SIG-M5 (cell line): ENCODE data around the gene C9orf43.

ENCODE experiments used
- DNase-seq: peaks from one replicate; lab custom pipeline; 2025; lab: John Stamatoyannopoulos, UW

The C9orf43 gene

DNA sequence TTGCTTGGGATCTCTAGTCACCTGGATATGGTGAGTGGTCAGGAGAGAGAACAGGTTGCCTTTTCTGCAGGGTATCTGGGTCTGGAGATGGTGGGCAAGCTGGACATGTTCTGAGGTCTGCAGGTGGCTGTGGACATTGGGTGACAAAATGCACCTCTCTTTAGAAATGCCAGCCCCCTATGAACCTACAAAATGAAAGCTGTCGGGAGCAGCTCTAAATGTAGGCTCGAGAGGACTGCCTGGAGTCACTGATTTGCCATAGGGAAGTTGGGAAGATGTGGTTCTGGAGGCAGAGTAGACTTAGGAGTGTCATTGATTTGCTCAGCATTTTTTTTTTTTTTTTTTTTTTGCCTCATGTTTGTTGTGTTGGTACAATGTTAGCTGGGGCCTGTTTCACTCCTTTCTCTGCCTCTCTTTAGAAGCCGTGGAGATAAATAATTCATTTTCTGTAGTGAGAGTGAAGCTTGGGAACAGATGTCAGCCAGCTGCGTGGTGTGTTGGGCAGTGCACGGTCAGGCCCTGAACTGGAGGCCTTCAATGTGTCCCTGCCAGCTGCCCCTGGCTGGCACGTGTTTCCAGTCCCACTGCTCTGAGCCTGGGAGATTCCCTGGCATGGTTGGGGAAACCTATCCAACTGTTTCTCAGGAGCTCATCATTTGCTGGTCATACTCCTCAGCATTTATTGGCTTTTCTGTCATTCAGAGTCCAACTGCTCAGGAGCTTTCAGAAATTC lies 58.3 kb downstream of the C9orf43 start:
- DNase-seq = no peak

DNA sequence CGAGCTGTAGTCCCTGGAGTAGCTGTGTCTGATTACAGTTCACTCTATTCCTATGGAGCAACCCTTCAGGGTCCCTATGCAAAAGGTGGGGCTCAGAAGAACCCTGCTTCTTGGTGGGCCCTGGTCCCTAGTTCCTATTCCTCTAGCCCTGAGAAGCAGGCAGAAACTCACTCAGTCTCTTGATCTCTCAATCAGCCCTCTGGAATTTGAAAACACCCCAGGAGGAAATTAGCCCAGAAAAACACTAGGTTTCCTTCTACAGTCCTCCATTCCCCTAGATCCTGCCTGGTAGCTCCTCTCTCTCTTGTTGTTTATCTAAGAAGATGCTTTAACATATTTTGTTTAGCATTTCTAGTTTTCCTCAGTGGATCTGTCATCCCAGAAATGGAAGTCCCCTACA lies 60.6 kb downstream of the C9orf43 start:
- no peak for DNase-seq

DNA sequence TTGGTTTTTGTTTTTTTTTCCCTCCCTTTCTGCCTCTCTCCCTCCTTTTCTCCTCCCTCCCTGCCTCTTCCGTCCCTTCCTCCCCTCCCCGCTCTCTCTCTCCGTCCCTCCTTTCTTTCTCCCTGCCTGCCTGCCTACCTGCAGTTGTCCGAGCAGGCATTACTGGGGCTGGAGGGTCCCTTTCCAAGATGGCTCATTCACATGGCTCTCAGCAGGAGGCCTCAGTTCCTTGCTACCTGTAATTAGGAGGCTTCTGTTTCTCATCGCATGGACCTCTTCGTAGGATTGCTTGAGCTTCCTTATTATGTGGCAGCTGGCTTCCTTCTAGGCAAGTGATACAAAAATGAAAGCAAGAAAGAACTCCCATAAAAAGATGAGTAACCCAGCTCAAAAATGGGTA lies 61.0 kb downstream of the C9orf43 start:
- DNase-seq = no peak

DNA sequence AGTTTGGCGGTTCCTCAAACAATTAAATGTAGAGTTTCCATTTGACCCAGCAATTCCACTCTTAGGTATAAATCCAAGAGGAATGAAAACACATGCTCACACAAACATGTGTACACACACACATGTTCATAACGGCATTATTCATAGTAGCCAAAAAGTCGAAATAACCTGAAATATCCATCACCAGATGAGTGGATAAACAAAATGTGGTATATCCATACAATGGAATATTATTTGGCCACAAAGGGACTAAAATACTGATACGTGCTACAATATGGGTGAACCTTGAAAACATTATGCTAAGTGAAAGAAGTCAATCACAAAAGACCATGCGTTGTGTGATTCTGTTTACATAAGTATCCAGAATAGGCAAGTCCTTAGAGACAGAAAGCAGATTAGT lies 61.7 kb downstream of the C9orf43 start:
- no peak for DNase-seq

DNA sequence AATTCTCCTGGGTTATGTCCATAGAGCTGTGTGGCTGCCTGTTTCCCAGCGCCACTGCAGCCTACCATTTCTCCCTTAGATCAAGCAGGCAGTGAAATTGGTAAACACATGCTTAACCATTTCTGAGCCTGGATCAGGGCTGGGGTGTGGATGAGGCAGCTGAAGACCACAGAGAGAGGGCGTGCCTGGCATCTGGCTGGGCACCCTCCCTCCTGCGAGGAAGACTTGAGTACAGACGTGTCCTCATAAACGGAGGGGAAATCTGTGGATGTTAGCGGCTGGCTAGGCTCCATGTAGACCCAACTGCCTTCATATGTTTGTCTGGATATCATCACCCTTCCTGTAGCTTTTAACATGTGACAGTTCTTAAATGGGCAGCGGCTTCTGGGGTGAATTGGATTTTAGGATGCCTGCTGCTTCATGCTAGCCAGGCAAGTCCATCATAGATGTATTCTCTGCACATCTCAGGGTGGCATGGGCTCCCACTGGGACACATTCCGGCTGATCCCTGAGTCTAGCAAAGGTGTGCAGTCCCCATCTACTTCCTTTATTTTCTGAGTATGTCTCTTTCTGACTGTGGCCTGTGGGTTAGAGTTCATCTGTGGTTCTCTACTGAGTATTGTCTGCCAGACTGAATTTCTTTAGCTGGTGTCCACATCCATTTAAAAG lies 63.9 kb downstream of the C9orf43 start:
- DNase-seq = no peak

DNA sequence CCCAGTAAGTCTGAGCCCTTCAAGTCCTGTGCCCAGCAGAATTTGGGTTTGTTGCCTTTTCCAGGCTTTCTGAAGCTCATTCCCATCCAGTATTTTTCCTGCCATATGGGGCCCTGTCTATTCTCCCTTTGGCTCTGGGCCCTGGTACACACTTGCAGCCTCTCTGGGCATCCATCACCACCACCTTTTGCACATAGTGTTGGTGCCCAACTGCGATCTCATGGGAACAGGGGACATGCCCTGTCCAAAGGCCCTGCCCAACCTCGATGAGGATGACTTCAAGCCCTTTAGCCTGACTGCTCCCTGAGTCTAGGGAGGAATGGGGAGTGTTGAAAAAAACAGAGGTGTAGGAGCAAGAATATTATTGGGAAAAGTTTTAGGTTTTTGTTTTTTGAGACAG lies 64.5 kb downstream of the C9orf43 start:
- no peak for DNase-seq

DNA sequence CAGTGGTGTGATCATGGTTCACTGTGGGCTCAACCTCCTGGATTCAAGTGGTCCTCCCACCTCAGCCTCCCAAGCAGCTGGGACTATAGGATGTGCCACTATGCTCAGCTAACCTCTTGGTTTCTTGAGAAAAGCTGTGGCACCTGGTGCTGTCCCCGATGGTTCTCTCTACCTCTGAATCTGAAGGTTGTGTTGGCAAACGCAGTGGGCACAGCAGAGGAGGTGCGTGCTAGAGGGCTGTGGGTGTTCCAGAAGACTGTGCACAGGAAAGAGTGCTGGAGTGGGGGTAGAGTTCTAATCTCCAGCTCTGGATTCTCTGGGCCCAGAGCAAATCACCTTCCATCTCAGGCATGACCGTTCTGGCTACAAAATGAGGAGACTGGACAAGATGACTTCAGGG lies 65.4 kb downstream of the C9orf43 start:
- no peak for DNase-seq

DNA sequence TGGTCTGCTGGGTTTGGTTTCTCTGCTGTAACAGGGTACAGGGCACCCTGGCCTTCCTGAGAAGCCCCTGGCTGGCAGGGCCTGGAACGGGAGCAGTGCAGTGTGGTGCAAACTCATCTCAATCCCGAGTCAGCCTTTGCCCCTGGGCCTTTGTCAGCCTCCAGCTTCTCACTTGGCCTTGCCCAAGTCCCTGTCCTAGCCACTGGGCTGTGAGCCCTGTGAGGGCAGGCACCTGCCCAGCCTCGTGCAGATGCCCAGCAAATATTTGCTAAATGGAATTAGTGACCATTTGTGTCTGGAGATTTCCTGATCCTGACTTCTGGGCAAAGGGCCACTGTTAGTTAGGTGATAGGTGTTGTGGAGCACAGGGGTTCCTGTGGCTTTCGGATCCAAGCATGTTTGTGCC lies 66.0 kb downstream of the C9orf43 start:
- DNase-seq = no peak

DNA sequence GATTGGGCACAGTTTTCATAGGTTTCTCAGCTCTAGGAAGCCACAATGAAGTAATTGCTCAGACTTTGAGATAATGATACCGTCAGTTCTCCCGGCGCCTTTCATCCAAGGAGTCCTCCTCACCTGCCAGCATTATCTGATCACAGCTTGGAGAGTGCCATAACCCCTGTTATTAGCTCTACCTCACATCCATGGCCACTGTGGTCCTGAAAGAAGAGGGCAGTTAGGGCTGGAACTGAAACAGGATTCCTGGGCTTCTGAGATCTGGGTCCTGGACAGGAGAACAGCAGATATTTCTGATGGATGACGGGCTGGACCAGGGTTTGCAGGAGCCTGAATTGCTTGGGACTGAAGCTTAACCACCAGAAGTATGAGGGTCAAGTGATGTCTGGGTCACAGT lies 66.5 kb downstream of the C9orf43 start:
- DNase-seq = no peak

DNA sequence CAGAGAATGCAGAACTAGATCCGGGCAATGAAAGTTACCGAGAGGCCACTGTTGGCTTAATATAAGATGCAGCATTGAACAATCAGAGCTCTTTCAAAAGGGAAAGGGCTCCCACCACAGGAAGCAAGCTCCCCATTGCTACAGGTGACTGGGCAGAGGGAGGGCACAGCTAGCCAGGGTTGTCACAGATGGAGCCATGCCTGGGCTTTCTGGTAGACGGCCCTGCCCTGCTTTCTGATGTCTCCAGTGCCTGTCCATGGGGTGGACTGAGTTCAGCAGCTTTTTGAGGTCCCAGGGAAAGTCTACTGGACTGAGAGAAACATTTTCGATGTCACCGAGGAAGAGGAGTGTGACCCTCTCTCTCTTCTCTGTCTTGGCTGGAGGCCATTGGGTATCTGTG lies 67.1 kb downstream of the C9orf43 start:
- no peak for DNase-seq

DNA sequence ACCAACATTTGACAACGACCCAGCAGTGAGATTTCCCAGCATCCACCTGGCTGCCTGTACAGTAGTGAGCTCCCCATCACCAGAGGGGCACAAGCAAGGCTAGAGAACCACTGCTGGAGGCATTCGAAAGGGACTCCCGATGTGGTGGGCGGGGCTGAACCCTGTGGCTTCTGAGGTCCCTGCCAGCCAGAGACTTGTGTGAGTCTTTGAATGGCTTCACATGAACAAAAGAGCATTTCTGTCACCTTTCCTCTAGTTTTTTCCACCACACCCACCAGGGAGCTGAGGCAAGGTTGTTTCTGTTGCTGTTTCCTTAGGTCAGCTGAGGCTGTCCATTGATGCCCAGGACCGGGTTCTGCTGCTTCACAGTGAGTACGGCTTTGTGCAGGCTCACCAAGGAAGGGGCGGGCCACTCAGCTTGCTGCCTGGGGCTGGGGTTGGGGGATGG lies 68.7 kb downstream of the C9orf43 start:
- DNase-seq = no peak
